ENCODE data around the gene BAIAP2L2. TPM values are rescaled to one million over a fixed set of nuclear protein-coding genes. Genes with fewer than 3 reads are reported as not detected.
A peak's percentile ranks its signal among the peaks of the same experiment; 100 is the strongest.

BAIAP2L2 gene
- polyA plus RNA-seq, 1 experiment: 1.3 TPM

DNA sequence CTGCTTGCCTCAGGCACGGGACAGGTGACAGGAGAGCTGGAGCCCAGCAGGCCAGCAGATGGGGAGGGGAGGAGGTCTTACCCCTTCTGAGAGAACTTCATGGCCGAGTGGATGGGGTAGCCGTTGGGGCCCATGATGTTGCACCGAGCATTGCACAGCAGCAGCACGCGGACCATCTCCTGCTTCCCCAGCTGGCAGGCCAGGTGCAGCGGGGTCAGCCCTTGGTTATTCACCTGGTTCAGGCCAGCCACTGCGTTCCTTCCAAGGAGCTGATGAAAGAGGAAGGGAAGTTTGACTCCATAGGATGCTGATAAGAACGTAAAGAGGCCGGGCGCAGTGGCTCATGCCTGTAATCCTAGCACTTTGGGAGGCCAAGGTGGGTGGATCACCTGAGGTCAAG, 29.4 kb upstream of the BAIAP2L2 start:
- TF ChIP-seq, protein P1, sequence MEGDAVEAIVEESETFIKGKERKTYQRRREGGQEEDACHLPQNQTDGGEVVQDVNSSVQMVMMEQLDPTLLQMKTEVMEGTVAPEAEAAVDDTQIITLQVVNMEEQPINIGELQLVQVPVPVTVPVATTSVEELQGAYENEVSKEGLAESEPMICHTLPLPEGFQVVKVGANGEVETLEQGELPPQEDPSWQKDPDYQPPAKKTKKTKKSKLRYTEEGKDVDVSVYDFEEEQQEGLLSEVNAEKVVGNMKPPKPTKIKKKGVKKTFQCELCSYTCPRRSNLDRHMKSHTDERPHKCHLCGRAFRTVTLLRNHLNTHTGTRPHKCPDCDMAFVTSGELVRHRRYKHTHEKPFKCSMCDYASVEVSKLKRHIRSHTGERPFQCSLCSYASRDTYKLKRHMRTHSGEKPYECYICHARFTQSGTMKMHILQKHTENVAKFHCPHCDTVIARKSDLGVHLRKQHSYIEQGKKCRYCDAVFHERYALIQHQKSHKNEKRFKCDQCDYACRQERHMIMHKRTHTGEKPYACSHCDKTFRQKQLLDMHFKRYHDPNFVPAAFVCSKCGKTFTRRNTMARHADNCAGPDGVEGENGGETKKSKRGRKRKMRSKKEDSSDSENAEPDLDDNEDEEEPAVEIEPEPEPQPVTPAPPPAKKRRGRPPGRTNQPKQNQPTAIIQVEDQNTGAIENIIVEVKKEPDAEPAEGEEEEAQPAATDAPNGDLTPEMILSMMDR (IDR thresholded peaks at IDR 0.05; ENCODE audit: insufficient read depth, low read depth, low read length): no peak

DNA sequence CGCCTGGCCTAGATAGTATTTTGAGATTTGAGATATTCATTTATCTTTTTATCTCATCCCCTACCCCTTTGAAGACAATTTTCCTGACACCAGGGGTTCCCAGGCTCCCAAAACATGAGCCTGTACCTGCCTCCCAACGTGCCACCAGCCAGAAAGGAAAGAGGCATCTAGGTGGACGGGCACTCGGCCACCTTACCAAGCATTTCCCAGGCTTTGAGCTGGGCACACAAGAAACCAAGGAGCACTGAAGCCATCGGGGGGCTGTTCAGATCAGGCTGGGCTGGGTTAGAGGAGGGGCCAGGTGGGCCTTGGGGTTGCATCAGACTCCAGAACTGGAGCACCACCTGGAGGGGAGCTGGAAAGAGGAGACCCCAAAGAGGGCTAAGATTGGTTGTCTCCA, 28.5 kb upstream of the BAIAP2L2 start:
- Histone ChIP-seq H3K4me3 (ENCODE audit: low read depth, low read length) (no peak overlapping the region), H3K27me3 (ENCODE audit: control insufficient read depth, insufficient read depth, low read length) (no peaks in the 10 kb centered on the region), H3K36me3 (ENCODE audit: control insufficient read depth, insufficient read depth, low read length) (peaks cover 4% of the 10 kb centered on the region)
- ChIA-PET CTCF (interaction anchor here (3.3 kb wide), 1 partner anchor 24 kb away, joined by 13 read pairs; no protein-coding TSS in a partner anchor), POLR2A (no interaction called here)
- no peak for DNase-seq (ENCODE audit: low read depth)
- TF ChIP-seq, protein P1 (IDR thresholded peaks at IDR 0.05; ENCODE audit: insufficient read depth, low read depth, low read length): no peak

More for the DNA sequence above, 29.4 kb upstream of the BAIAP2L2 start:
- POLR2A ChIA-PET: no interaction called here
- no peak for DNase-seq (ENCODE audit: low read depth)
- peaks cover 4% of the 10 kb centered on the region for H3K36me3 ChIP-seq (ENCODE audit: control insufficient read depth, insufficient read depth, low read length)
- H3K27me3 ChIP-seq (ENCODE audit: control insufficient read depth, insufficient read depth, low read length): no peaks in the 10 kb centered on the region
- no peak overlapping the region for H3K4me3 ChIP-seq (ENCODE audit: low read depth, low read length)
- CTCF ChIA-PET: interaction anchor here (3.3 kb wide), 1 partner anchor 25 kb away, joined by 13 read pairs; no protein-coding TSS in a partner anchor

DNA sequence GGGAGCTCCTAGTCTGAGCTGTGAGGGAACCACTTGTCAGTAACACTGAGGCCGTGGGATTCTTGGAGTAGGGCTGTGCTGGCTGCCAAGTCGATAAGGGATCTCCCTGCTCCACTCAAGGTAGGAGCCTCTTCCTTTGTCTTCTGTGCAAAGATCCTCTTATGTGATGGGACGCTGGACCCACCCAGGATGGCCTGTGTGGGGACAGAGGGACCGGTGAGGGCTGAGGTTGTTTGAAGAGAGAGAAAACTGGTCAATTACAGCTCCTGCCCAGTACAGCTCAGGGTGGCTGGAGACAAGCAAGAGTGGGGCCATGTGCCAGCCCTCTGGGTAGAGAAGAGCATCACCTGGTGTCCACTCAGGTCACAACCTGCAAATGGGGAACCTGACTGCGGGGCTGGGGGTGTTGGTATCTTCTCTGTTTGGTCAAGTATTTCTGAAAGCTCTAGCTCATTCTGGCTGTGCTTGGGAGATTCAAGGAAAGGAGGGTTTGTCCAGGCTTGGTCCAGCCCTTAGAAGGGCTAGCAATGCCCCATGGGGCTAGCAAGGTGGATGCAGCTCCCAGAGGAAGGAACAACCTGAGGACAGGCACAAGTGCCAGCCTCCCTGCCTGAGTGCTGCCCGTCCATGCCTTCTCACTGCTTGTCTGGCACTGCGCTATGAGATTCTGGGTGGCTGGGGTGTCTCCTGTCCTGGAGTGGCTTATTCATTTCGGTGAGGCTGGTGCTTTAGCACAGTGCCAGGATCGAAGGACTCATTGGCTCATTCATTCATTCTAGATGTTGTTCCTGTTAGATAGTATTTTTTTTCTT, 27.6 kb upstream of the BAIAP2L2 start:
- H3K27me3 ChIP-seq (ENCODE audit: control insufficient read depth, insufficient read depth, low read length): no peaks in the 10 kb centered on the region
- ChIA-PET CTCF (interaction anchor here (1.5 kb wide), 2 partner anchors 15 to 24 kb away, joined by 3 to 7 read pairs; no protein-coding TSS in a partner anchor), POLR2A (no interaction called here)
- DNase-seq (ENCODE audit: low read depth): no peak
- peaks cover 4% of the 10 kb centered on the region for H3K36me3 ChIP-seq (ENCODE audit: control insufficient read depth, insufficient read depth, low read length)
- TF ChIP-seq, protein P1 (IDR thresholded peaks at IDR 0.05; ENCODE audit: insufficient read depth, low read depth, low read length): no peak
- no peak overlapping the region for H3K4me3 ChIP-seq (ENCODE audit: low read depth, low read length)

DNA sequence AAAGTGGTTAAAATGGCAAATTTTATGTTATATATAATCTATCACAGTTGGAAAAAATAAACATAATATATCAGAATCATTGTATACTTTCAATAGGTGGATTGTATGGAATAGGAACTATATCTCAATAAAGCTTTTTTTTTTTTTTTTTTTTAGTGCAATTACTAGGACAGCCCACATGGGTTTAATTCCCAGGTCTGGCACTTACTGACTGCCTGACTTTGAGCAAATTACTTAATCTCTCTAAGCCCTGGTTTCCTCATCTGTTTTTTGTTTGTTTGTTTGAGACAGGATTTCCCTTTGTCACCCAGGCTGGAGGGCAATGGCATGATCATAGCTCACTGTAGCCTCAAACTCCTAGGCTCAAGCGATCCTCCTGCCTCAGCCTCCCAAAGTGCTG, 26.1 kb upstream of the BAIAP2L2 start:
- TF ChIP-seq, protein P1 (IDR thresholded peaks at IDR 0.05; ENCODE audit: insufficient read depth, low read depth, low read length): no peak
- Histone ChIP-seq H3K4me3 (ENCODE audit: low read depth, low read length) (no peak overlapping the region), H3K27me3 (ENCODE audit: control insufficient read depth, insufficient read depth, low read length) (no peaks in the 10 kb centered on the region), H3K36me3 (ENCODE audit: control insufficient read depth, insufficient read depth, low read length) (peaks cover 4% of the 10 kb centered on the region)
- DNase-seq (ENCODE audit: low read depth): no peak
- POLR2A ChIA-PET: interaction anchor here (0.5 kb wide), 1 partner anchor 69 kb away, joined by 3 read pairs; no protein-coding TSS in a partner anchor
- CTCF ChIA-PET: interaction anchor here (0.8 to 1.5 kb wide), 3 partner anchors 9 to 26 kb away, joined by 3 to 7 read pairs (median 4); partner anchors contain the start of gene BAIAP2L2

DNA sequence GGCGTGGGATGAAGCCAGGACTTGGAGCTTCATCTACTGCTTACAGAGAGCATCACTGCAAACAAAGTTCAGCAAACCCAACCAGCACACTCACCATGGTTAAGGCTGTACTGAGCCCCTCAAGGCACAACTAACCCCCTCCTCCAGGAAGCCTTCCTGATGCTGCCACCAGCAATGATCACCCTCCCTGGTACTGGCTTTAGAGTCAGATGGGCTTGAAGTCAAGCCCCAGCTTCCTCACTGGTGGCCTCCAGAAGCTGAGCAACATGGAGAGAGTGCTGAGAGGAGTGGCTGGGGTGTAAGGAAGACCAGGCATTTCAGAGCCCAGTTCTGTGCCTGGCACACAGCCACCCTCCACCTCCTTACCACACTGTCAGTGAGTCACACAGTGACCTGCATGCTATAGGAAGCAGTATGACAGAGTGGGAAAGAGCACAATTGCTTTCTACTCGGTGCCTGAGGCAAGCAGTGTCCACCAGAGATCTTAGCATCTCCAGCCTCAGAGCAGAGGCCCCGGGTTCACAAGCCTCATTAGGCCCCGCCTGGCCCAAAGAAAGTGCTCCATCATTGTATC, 24.7 kb upstream of the BAIAP2L2 start:
- POLR2A ChIA-PET: no interaction called here
- H3K36me3 ChIP-seq (ENCODE audit: control insufficient read depth, insufficient read depth, low read length): peaks cover 4% of the 10 kb centered on the region
- CTCF ChIA-PET: no interaction called here
- H3K27me3 ChIP-seq (ENCODE audit: control insufficient read depth, insufficient read depth, low read length): no peaks in the 10 kb centered on the region
- DNase-seq (ENCODE audit: low read depth): peak; percentile 60
- TF ChIP-seq, protein P1 (IDR thresholded peaks at IDR 0.05; ENCODE audit: insufficient read depth, low read depth, low read length): no peak
- H3K4me3 ChIP-seq (ENCODE audit: low read depth, low read length): no peak overlapping the region

All from BJ (cell line).